Liver (tissue), 9 donors: ENCODE data around the gene SLC44A1. TPM values are rescaled to one million over a fixed set of nuclear protein-coding genes. Genes with fewer than 3 reads are reported as not detected.
A peak's percentile ranks its signal among the peaks of the same experiment; 100 is the strongest.

Source experiments
- DNase-seq: peaks from one replicate; pipeline ENCODE4 v3.0.0-alpha.2; 2017; ENCODE audit warnings: low spot score
- H3K27ac ChIP-seq, 2 donors: one replicate each; pipeline ENCODE4 v1.7.0; 2013; ENCODE audit warnings: inconsistent platforms in 2 of 2, low read length in 2 of 2, control low read depth in 1 of 2, low read depth in 1 of 2, mild to moderate bottlenecking in 1 of 2
- H3K27me3 ChIP-seq, 4 donors: one replicate each; pipeline versions ENCODE4 v1.6.1 to v1.7.0; 2013; ENCODE audit warnings: low read length in 3 of 4, inconsistent platforms in 1 of 4, mild to moderate bottlenecking in 1 of 4, moderate library complexity in 1 of 4; ENCODE audit not compliant: control insufficient read depth in 4 of 4, insufficient read depth in 4 of 4
- H3K36me3 ChIP-seq, 4 donors: one replicate each; pipeline versions ENCODE4 v1.6.1 to v1.7.0; 2013; ENCODE audit warnings: low read length in 3 of 4, mild to moderate bottlenecking in 3 of 4, low read depth in 1 of 4, moderate library complexity in 1 of 4; ENCODE audit not compliant: control insufficient read depth in 4 of 4, insufficient read depth in 3 of 4
- H3K4me1 ChIP-seq, 4 donors: one replicate each; pipeline versions ENCODE4 v1.6.1 to v1.7.0; 2013; ENCODE audit warnings: low read length in 3 of 4, mild to moderate bottlenecking in 3 of 4, moderate library complexity in 1 of 4; ENCODE audit not compliant: control insufficient read depth in 4 of 4, insufficient read depth in 4 of 4
- H3K4me3 ChIP-seq, 3 donors: one replicate each; pipeline versions ENCODE4 v1.6.1 to v1.7.0; 2013; ENCODE audit warnings: low read length in 3 of 3, control low read depth in 1 of 3, low read depth in 1 of 3, mild to moderate bottlenecking in 1 of 3
- H3K9ac ChIP-seq, 2 donors: one replicate each; pipeline ENCODE4 v1.7.0; 2013; ENCODE audit warnings: low read length in 2 of 2, mild to moderate bottlenecking in 2 of 2, moderate library complexity in 2 of 2, control low read depth in 1 of 2, low read depth in 1 of 2
- H3K9me3 ChIP-seq, 4 donors: one replicate each; pipeline versions ENCODE4 v1.6.1 to v1.7.0; 2013; ENCODE audit warnings: low read length in 3 of 4; ENCODE audit not compliant: control insufficient read depth in 4 of 4
- CTCF ChIP-seq: fragments of 150-350 bp; IDR thresholded peaks from 2 replicates; pipeline ENCODE4 v1.5.1; 2017; ENCODE audit warnings: improper control_type of control experiment, low read depth, low read length; ENCODE audit not compliant: missing input control
- EGR1 ChIP-seq, 2 donors: IDR thresholded peaks; 2 replicates each; pipeline ENCODE4 v1.6.1; 2016 to 2018; ENCODE audit warnings: antibody characterized with exemption in 2 of 2, low read depth in 2 of 2
- FOXA1 ChIP-seq: IDR thresholded peaks from 2 replicates; pipeline ENCODE4 v1.6.1; 2016; ENCODE audit warnings: antibody characterized with exemption
- HNF4A ChIP-seq, 2 donors: conservative IDR thresholded peaks; 2 replicates each; pipeline ENCODE4 v1.6.1; 2016; ENCODE audit warnings: antibody characterized with exemption in 2 of 2, mild to moderate bottlenecking in 2 of 2
- HNF4G ChIP-seq: IDR thresholded peaks from 2 replicates; pipeline ENCODE4 v1.6.1; 2016; ENCODE audit warnings: antibody characterized with exemption
- NR2F2 ChIP-seq: IDR thresholded peaks from 2 replicates; pipeline ENCODE4 v1.6.1; 2016; ENCODE audit warnings: antibody characterized with exemption
- REST ChIP-seq: IDR thresholded peaks from 2 replicates; pipeline ENCODE4 v1.6.1; 2016; ENCODE audit warnings: antibody characterized with exemption, mild to moderate bottlenecking
- ZBTB33 ChIP-seq: IDR thresholded peaks from 2 replicates; pipeline ENCODE4 v1.6.1; 2016; ENCODE audit warnings: antibody characterized with exemption
- WGBS: extraction: QIAGEN DNeasy Blood & Tissue Kit; methylation state at CpG from one replicate; pipeline ENCODE4 v1.1.7; 2013; 5-methylcytosine and 5-hydroxymethylcytosine counted together
- polyA plus RNA-seq, 2 donors: library from polyadenylated mRNA; stranded (reverse) in 1 of 2; unstranded in 1 of 2; fragments of 200-250 nt in 1 of 2; fragments of >200 nt in 1 of 2; fragmentation: Nextera tagmentation in 1 of 2; extraction: Ambion mirVana in 1 of 2; gene quantifications; one replicate each; pipeline versions ENCODE4 v1.2.1 to v1.2.3, GENCODE V29; 2013 to 2015
- total RNA-seq, 2 donors: library from RNA; depleted of rRNA; stranded (reverse); fragments of >200 nt; gene quantifications; one replicate each; pipeline ENCODE4 v1.2.3, GENCODE V29; 2014
- donor health status: healthy.
- donor health status: healthy.
- donor health status: healthy.
- donor health status: healthy.
- donor health status: healthy.

SLC44A1 gene
- total and polyA plus RNA-seq, 4 donors, result 18.1 to 73.1 (median 53.1) TPM

GRCh38 chr9:105319202-105319813 is 74.9 kb downstream of the SLC44A1 start:
- H3K36me3 ChIP-seq, result peaks cover 0 to 2% (median 0%) of the 10 kb centered on the region in 4 donors
- H3K27ac ChIP-seq, result peak overlapping the region; percentile 29 to 59
- H3K4me1 ChIP-seq, result peaks cover 7 to 13% (median 11%) of the 10 kb centered on the region in 4 donors
- no peaks in the 10 kb centered on the region for H3K9me3 ChIP-seq
- no peaks in the 10 kb centered on the region for H3K27me3 ChIP-seq
- H3K4me3 ChIP-seq, result no peak overlapping the region
- TF ChIP-seq EGR1 (IDR thresholded peaks at IDR 0.05; ENCODE audit: low read depth in 2 of 2) (no peak), NR2F2 (no peak), CTCF (no peak), HNF4G (peak; percentile 50), ZBTB33 (no peak), HNF4A (conservative IDR thresholded peaks at IDR 0.05) (peak; percentile 28 to 65)
- H3K9ac ChIP-seq, result no peak overlapping the region
- 49% methylated on average over 5 of the region's 5 CpGs for WGBS
- no peak for DNase-seq

- WGBS, result 94% methylated on average over 3 of the region's 3 CpGs
- H3K9me3 ChIP-seq, result no peaks in the 10 kb centered on the region
Observed at GRCh38 chr9:105320568-105320967, 76.1 kb downstream of the SLC44A1 start.

More at GRCh38 chr9:105320568-105320967, 76.1 kb downstream of the SLC44A1 start:
- DNase-seq, result no peak
- no peak for TF ChIP-seq REST
- no peak for TF ChIP-seq NR2F2
- TF ChIP-seq FOXA1, result no peak
- Histone ChIP-seq H3K27me3 (no peaks in the 10 kb centered on the region), H3K36me3 (no peaks in the 10 kb centered on the region), H3K27ac (no peak overlapping the region), H3K4me1 (peaks cover 7 to 13% (median 11%) of the 10 kb centered on the region in 4 donors), H3K9ac (peak overlapping the region in 1 of 2 donors; percentile 2), H3K4me3 (no peak overlapping the region)
